K562 (cell line): ENCODE results near the gene MOCS3. TPM values are rescaled to one million over a fixed set of nuclear protein-coding genes. Genes with fewer than 3 reads are reported as not detected.

Experiments used
- ARID3B ChIP-seq: fragments of 250-450 bp; sonication (Bioruptor Pico); IDR thresholded peaks from 2 replicates; pipeline ENCODE4 v1.4.0; 2020; ENCODE audit warnings: borderline replicate concordance
- IFI16 ChIP-seq: fragments of 250-450 bp; sonication (Bioruptor Pico); IDR thresholded peaks from 2 replicates; pipeline ENCODE4 v2.1.2; 2022; ENCODE audit warnings: mild to moderate bottlenecking, inconsistent platforms
- JUND ChIP-seq, 2 experiments: IDR thresholded peaks; 2 replicates in 1 of 2; 3 replicates in 1 of 2; pipeline ENCODE4 v1.6.1; 2011; ENCODE audit warnings: borderline replicate concordance in 2 of 2, low read depth in 2 of 2, low read length in 2 of 2, improper control_type of control experiment in 1 of 2, missing biosample characterization in 1 of 2, missing genetic modification characterization in 1 of 2, missing genetic modification reagents in 1 of 2
- KAT7 ChIP-seq: sonication (generic); formaldehyde crosslinking; IDR thresholded peaks from 2 replicates; pipeline ENCODE4 v1.8.0; 2022; ENCODE audit warnings: missing genetic modification reagents, mild to moderate bottlenecking, borderline replicate concordance
- MCM3 ChIP-seq: fragments of 450-650 bp; IDR thresholded peaks from 2 replicates; pipeline ENCODE4 v1.6.1; 2016
- POLR3A ChIP-seq: IDR thresholded peaks from 2 replicates; pipeline ENCODE4 v1.6.1; 2011; ENCODE audit warnings: borderline replicate concordance, mild to moderate bottlenecking, moderate library complexity; ENCODE audit not compliant: insufficient read length, insufficient read depth; ENCODE audit errors: extremely low read depth
- POLR3G ChIP-seq: IDR thresholded peaks from 2 replicates; pipeline ENCODE4 v1.6.1; 2011; ENCODE audit not compliant: insufficient read length, insufficient replicate concordance; ENCODE audit errors: extremely low read depth
- PRMT5 ChIP-seq: sonication (generic); formaldehyde crosslinking; IDR thresholded peaks from 2 replicates; pipeline ENCODE4 v1.5.0; 2020; ENCODE audit warnings: missing genetic modification reagents
- SOX6 ChIP-seq: fragments of 450-650 bp; IDR thresholded peaks from 2 replicates; pipeline ENCODE4 v1.6.1; 2014; ENCODE audit warnings: mild to moderate bottlenecking
- STAT6 ChIP-seq: sonication (generic); formaldehyde crosslinking; IDR thresholded peaks from 2 replicates; pipeline ENCODE4 v1.8.1; 2023; ENCODE audit warnings: mild to moderate bottlenecking, missing genetic modification reagents
- TCF7L2 ChIP-seq: fragments of 150-350 bp; IDR thresholded peaks from 2 replicates; pipeline ENCODE4 v1.6.1; 2016; ENCODE audit warnings: low read depth, mild to moderate bottlenecking, low read length, moderate library complexity
- THAP7 ChIP-seq: fragments of 250-450 bp; sonication (Bioruptor Pico); IDR thresholded peaks from 2 replicates; pipeline ENCODE4 v1.5.0; 2021
- ZNF3 ChIP-seq: fragments of 250-450 bp; sonication (Bioruptor Pico); IDR thresholded peaks from 2 replicates; pipeline ENCODE4 v1.5.0; 2021; ENCODE audit warnings: mild to moderate bottlenecking, moderate library complexity
- ZNF699 ChIP-seq: fragments of 250-450 bp; sonication (Bioruptor Pico); IDR thresholded peaks from 2 replicates; pipeline ENCODE4 v1.8.0; 2021; ENCODE audit warnings: mild to moderate bottlenecking, moderate library complexity; ENCODE audit not compliant: insufficient replicate concordance
- polyA plus RNA-seq, 8 experiments: library from polyadenylated mRNA; depleted of rRNA in 4 of 8; stranded (reverse) in 5 of 8; unstranded in 3 of 8; fragments of >200 nt; fragmentation: Nextera tagmentation in 2 of 8; fragmentation: Illumina TruSeq in 1 of 8; extraction: Ambion mirVana in 2 of 8; extraction: Trizol in 1 of 8; gene quantifications; 2 replicates each; pipeline versions ENCODE4 v1.2.1 to v1.2.3, GENCODE V29; 2011 to 2014; ENCODE audit warnings: inconsistent platforms in 1 of 8, missing spikeins in 1 of 8
- total RNA-seq, 7 experiments: library from RNA; depleted of rRNA in 6 of 7; stranded (reverse); fragments of >200 nt in 6 of 7; fragmentation: Illumina TruSeq in 2 of 7; extraction: Trizol in 2 of 7; gene quantifications; 2 replicates each; pipeline versions ENCODE4 v1.2.1 to v1.2.3, GENCODE V29; 2011 to 2021; ENCODE audit warnings: low replicate concordance in 1 of 7
- TF ChIP-seq, protein P1 (sequence below): sonication (generic); formaldehyde crosslinking; IDR thresholded peaks from 2 replicates; pipeline ENCODE4 v1.4.0; 2020; ENCODE audit warnings: mild to moderate bottlenecking, missing genetic modification reagents
- TF ChIP-seq, protein P2 (sequence below): fragments of 450-650 bp; IDR thresholded peaks from 2 replicates; pipeline ENCODE4 v1.7.1; 2018; ENCODE audit warnings: mild to moderate bottlenecking, low read depth; ENCODE audit not compliant: partially characterized antibody

The MOCS3 gene
- total and polyA plus RNA-seq, 9 of the 15 experiments (the other 6 are each of a cell fraction or from before 2014, with no cell fraction given) = 0.70 to 6.2 (median 2.9) TPM

DNA sequence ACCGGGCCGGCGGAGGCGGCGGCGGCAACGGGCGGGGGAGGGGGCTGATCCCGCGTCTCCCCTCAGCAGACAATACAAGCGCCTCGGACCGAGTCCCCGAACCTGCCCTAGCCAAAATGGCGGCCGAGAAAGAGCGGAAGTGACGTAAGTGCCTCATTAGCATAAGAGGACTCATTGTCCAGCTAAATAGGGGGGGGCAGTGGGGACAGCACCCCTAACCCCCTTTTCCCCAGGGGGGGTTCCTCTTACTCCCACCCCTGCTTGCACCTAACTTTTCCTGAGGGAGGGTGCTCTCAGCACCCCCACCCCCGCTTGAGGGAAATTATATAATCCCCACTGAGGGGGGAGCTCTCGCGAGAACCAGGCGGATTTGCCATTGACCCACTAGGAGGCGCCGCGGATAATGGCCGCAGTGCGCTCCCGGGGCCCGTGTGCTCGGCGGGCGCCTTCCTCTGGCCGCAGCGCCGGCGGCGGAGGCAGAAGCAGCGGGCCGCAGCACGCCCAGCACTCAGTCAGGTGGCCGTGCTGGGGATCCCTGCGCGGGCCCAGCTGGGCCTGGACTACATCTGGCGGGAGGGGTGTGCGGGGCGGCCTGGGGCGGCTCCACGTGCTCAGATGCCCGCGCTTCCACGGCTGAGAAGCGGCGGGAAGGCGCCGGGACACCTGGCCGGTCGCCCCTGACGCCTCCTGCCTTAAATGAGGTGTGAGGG, 27.2 kb upstream of the MOCS3 start, which contains the start of gene ADNP (continued):
- TF ChIP-seq IFI16 (CRISPR knock-in tag) (0 out of 2 replicates have a peak, but pooled peaks have one; percentile 5), ZNF699 (CRISPR knock-in tag) (no peak), POLR3G (no peak), JUND (IDR thresholded peaks at IDR 0.05; ENCODE audit: borderline replicate concordance, low read depth, low read length) (peak; percentile 63), JUND (tag; IDR thresholded peaks at IDR 0.05; ENCODE audit: borderline replicate concordance, low read depth, low read length) (peak; percentile 79; the same call in 2 of the 3 replicates), MCM3 (no peak), SOX6 (peak; percentile 80; the same call in 1 of the 2 replicates), KAT7 (CRISPR knock-in tag) (peak; percentile 99), THAP7 (CRISPR knock-in tag) (0 out of 2 replicates have a peak, but pooled peaks have one; percentile 64), POLR3A (no peak), ARID3B (CRISPR knock-in tag) (no peak), TCF7L2 (no peak), STAT6 (CRISPR knock-in tag) (0 out of 2 replicates have a peak, but pooled peaks have one; percentile 68), ZNF3 (CRISPR knock-in tag) (no peak), PRMT5 (CRISPR knock-in tag) (peak; percentile 70; the same call in 1 of the 2 replicates)
- TF ChIP-seq, protein P1, sequence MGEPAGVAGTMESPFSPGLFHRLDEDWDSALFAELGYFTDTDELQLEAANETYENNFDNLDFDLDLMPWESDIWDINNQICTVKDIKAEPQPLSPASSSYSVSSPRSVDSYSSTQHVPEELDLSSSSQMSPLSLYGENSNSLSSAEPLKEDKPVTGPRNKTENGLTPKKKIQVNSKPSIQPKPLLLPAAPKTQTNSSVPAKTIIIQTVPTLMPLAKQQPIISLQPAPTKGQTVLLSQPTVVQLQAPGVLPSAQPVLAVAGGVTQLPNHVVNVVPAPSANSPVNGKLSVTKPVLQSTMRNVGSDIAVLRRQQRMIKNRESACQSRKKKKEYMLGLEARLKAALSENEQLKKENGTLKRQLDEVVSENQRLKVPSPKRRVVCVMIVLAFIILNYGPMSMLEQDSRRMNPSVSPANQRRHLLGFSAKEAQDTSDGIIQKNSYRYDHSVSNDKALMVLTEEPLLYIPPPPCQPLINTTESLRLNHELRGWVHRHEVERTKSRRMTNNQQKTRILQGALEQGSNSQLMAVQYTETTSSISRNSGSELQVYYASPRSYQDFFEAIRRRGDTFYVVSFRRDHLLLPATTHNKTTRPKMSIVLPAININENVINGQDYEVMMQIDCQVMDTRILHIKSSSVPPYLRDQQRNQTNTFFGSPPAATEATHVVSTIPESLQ (CRISPR knock-in tag) = peak; percentile 80
- TF ChIP-seq, protein P2, sequence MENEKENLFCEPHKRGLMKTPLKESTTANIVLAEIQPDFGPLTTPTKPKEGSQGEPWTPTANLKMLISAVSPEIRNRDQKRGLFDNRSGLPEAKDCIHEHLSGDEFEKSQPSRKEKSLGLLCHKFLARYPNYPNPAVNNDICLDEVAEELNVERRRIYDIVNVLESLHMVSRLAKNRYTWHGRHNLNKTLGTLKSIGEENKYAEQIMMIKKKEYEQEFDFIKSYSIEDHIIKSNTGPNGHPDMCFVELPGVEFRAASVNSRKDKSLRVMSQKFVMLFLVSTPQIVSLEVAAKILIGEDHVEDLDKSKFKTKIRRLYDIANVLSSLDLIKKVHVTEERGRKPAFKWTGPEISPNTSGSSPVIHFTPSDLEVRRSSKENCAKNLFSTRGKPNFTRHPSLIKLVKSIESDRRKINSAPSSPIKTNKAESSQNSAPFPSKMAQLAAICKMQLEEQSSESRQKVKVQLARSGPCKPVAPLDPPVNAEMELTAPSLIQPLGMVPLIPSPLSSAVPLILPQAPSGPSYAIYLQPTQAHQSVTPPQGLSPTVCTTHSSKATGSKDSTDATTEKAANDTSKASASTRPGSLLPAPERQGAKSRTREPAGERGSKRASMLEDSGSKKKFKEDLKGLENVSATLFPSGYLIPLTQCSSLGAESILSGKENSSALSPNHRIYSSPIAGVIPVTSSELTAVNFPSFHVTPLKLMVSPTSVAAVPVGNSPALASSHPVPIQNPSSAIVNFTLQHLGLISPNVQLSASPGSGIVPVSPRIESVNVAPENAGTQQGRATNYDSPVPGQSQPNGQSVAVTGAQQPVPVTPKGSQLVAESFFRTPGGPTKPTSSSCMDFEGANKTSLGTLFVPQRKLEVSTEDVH = peak; percentile 86
